SU-DHL-6 (cell line): ENCODE data around the gene IPO8.
"Not testable (repeated sequence)": the region's sequence is repeated elsewhere in the genome, so short reads cannot be mapped to it uniquely, and the experiment has no call there.

Experiments used
- H2AFZ ChIP-seq: fragments of 200-600 bp; sonication (generic); 2 replicates; pipeline ENCODE4 v1.6.1; 2014; ENCODE audit warnings: low read depth, mild to moderate bottlenecking, moderate library complexity, mixed read lengths, antibody characterized with exemption, low read length; ENCODE audit not compliant: severe bottlenecking
- H3F3A ChIP-seq: fragments of 200-600 bp; shearing (Covaris generic); 2 replicates; pipeline ENCODE4 v1.6.0; 2016; ENCODE audit warnings: antibody characterized with exemption, mild to moderate bottlenecking; ENCODE audit not compliant: insufficient read depth
- H3K27ac ChIP-seq: fragments of 200-600 bp; sonication (generic); 2 replicates; pipeline ENCODE4 v1.5.1; 2016; ENCODE audit warnings: low read depth, mild to moderate bottlenecking, low read length, moderate library complexity, mixed read lengths
- H3K27me3 ChIP-seq: fragments of 200-600 bp; sonication (generic), shearing (Covaris generic); 2 replicates; pipeline ENCODE4 v1.6.0; 2014; ENCODE audit warnings: mild to moderate bottlenecking, low read length
- H3K36me3 ChIP-seq: fragments of 200-600 bp; sonication (generic); 2 replicates; pipeline ENCODE4 v1.6.1; 2014; ENCODE audit warnings: mild to moderate bottlenecking, low read length, mixed read lengths
- H3K4me2 ChIP-seq: fragments of 300-600, 200-600 bp; shearing (Covaris generic), sonication (generic); 2 replicates; pipeline ENCODE4 v1.6.0; 2014; ENCODE audit warnings: low read length, low read depth, mild to moderate bottlenecking; ENCODE audit not compliant: poor library complexity, severe bottlenecking
- H3K4me3 ChIP-seq: fragments of 200-600 bp; sonication (generic); 2 replicates; pipeline ENCODE4 v1.5.1; 2014; ENCODE audit warnings: antibody characterized with exemption, low read length, mild to moderate bottlenecking, mixed read lengths; ENCODE audit not compliant: insufficient read depth, poor library complexity, severe bottlenecking
- H3K79me2 ChIP-seq: fragments of 200-600 bp; sonication (generic); 2 replicates; pipeline ENCODE4 v1.6.1; 2014; ENCODE audit warnings: mild to moderate bottlenecking, low read length, moderate library complexity; ENCODE audit not compliant: insufficient read depth
- H3K9ac ChIP-seq: fragments of 200-600 bp; sonication (generic); 2 replicates; pipeline ENCODE4 v1.7.0; 2014; ENCODE audit warnings: mild to moderate bottlenecking, low read length
- H3K9me2 ChIP-seq: fragments of 200-600 bp; sonication (generic); replicated peaks from 2 replicates; pipeline ENCODE4 v1.6.1; 2014; ENCODE audit warnings: low read length; ENCODE audit not compliant: insufficient read depth
- H3K9me3 ChIP-seq: fragments of 200-600 bp; sonication (generic); 2 replicates; pipeline ENCODE4 v1.6.1; 2014; ENCODE audit warnings: low read length, mixed read lengths; ENCODE audit not compliant: insufficient read depth
- H4K20me1 ChIP-seq: fragments of 200-600 bp; sonication (generic); 2 replicates; pipeline ENCODE4 v1.6.1; 2014; ENCODE audit warnings: low read depth, mild to moderate bottlenecking, antibody characterized with exemption, low read length, moderate library complexity, mixed read lengths
- EZH2phosphoT487 ChIP-seq: fragments of 200-600 bp; sonication (generic), shearing (Covaris generic); conservative IDR thresholded peaks from 2 replicates; pipeline ENCODE4 v1.6.1; 2018; ENCODE audit warnings: mild to moderate bottlenecking, antibody characterized with exemption, low read length, moderate library complexity, mixed read lengths
- TF ChIP-seq, protein P1 (sequence below): fragments of 200-600 bp; sonication (generic); IDR thresholded peaks from one replicate; pipeline ENCODE4 v1.5.1; 2017; ENCODE audit warnings: antibody characterized with exemption, mild to moderate bottlenecking, low read length, moderate library complexity; ENCODE audit not compliant: insufficient read depth, poor library complexity, severe bottlenecking

IPO8 gene

DNA sequence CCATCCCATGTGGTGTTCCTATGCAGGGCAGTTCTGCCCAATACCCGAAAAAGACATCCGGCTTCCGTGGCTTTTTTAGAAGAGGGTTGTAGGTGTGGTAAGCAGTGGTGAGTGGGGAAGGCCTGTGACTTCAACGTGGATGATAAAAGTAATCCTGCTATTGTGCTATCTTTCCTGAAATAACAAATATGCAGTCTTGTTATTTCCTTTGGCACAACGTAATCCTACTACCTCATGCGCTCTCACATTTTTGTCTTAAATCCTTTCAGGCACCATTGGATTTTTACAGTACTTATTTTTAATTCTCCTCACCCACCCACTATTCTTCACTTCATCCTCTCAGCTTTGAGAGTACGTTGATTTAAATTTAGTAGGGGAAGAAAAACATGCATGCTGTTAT lies 96.8 kb downstream of the IPO8 start:
- no peak for TF ChIP-seq EZH2phosphoT487
- TF ChIP-seq, protein P1, sequence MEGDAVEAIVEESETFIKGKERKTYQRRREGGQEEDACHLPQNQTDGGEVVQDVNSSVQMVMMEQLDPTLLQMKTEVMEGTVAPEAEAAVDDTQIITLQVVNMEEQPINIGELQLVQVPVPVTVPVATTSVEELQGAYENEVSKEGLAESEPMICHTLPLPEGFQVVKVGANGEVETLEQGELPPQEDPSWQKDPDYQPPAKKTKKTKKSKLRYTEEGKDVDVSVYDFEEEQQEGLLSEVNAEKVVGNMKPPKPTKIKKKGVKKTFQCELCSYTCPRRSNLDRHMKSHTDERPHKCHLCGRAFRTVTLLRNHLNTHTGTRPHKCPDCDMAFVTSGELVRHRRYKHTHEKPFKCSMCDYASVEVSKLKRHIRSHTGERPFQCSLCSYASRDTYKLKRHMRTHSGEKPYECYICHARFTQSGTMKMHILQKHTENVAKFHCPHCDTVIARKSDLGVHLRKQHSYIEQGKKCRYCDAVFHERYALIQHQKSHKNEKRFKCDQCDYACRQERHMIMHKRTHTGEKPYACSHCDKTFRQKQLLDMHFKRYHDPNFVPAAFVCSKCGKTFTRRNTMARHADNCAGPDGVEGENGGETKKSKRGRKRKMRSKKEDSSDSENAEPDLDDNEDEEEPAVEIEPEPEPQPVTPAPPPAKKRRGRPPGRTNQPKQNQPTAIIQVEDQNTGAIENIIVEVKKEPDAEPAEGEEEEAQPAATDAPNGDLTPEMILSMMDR: no peak

DNA sequence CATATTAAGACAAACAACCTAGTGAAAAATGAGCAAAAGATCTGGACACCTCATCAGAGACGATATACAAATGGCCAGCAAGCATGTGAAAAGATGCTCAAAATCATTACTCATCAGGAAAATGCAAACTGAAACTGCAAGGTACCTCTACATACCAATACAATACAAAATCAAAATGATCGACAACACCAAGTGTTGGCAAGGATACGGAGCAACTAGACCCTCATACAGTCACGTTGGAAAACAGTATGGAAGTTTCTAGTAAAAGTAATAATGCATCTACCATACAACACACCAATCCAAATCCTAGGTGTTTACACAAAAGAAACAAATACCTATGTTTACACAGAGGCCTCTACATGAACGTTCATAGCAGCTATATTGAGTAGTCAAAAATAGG lies 99.9 kb downstream of the IPO8 start:
- no peaks in the 10 kb centered on the region for H3K27me3 ChIP-seq
- H3K4me3 ChIP-seq: no peak overlapping the region
- H3K36me3 ChIP-seq: no peaks in the 10 kb centered on the region
- TF ChIP-seq, protein P1: no peak
- no peak for TF ChIP-seq EZH2phosphoT487
- no peaks in the 10 kb centered on the region; the same call in 1 of the 2 replicates for H3K9me2 ChIP-seq
- no peak overlapping the region for H3K27ac ChIP-seq
- no peaks in the 10 kb centered on the region for H4K20me1 ChIP-seq
- no peaks in the 10 kb centered on the region for H3K79me2 ChIP-seq
- H3F3A ChIP-seq: no peaks in the 10 kb centered on the region
- no peak overlapping the region for H3K9ac ChIP-seq
- H3K9me3 ChIP-seq: no peaks in the 10 kb centered on the region
- no peak overlapping the region for H3K4me2 ChIP-seq
- H2AFZ ChIP-seq: no peak overlapping the region

More for the DNA sequence above, 96.8 kb downstream of the IPO8 start:
- H3K27ac ChIP-seq: no peak overlapping the region
- H3K79me2 ChIP-seq: no peaks in the 10 kb centered on the region
- H3K4me3 ChIP-seq: no peak overlapping the region
- no peaks in the 10 kb centered on the region for H4K20me1 ChIP-seq
- H3K9me2 ChIP-seq: no peaks in the 10 kb centered on the region; the same call in 1 of the 2 replicates
- no peaks in the 10 kb centered on the region for H3F3A ChIP-seq
- no peaks in the 10 kb centered on the region for H3K9me3 ChIP-seq
- H3K4me2 ChIP-seq: no peak overlapping the region
- no peak overlapping the region for H2AFZ ChIP-seq
- no peaks in the 10 kb centered on the region for H3K36me3 ChIP-seq
- H3K9ac ChIP-seq: no peak overlapping the region
- no peaks in the 10 kb centered on the region for H3K27me3 ChIP-seq

DNA sequence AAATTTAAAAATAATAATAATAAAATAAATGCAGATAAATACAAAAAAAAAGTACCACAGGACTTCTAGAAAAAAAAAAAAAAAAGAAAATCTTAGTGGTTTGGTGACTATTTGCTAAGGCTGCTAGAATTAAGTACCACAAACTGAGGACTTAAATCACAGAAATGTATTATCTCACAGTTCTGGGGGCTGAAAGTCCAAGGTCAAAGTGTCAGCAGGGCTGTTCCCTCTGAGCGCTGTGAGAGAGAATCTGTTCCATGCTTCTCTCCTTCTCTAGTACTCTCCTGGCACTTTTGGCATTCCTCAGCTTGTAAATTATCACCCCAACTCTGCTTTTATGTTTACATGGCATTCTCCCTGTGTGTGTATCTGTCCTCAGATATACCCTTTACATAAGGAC lies 101.2 kb downstream of the IPO8 start:
- Histone ChIP-seq H3K9ac (no peak overlapping the region), H3K9me3 (no peaks in the 10 kb centered on the region), H3K36me3 (no peaks in the 10 kb centered on the region), H3K9me2 (no peaks in the 10 kb centered on the region; the same call in 1 of the 2 replicates), H4K20me1 (no peaks in the 10 kb centered on the region), H3K4me2 (no peak overlapping the region), H3K27me3 (no peaks in the 10 kb centered on the region), H3K27ac (no peak overlapping the region), H3K4me3 (no peak overlapping the region), H3K79me2 (no peaks in the 10 kb centered on the region), H3F3A (no peaks in the 10 kb centered on the region), H2AFZ (no peak overlapping the region)
- TF ChIP-seq, protein P1: no peak
- no peak for TF ChIP-seq EZH2phosphoT487

DNA sequence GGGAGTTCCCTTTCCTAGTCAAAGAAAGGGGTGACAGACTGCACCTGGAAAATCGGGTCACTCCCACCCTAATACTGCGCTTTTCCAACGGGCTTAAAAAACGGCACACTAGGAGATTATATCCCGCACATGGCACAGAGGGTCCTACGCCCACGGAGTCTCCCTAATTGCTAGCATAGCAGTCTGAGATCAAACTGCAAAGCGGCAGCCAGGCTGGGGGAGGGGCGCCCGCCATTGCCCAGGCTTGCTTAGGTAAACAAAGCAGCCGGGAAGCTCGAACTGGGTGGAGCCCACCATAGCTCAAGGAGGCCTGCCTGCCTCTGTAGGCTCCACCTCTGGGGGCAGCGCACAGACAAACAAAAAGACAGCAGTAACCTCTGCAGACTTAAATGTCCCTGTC lies 107.1 kb downstream of the IPO8 start:
- not testable (repeated sequence) for H3K4me2 ChIP-seq, H4K20me1 ChIP-seq, H3K4me3 ChIP-seq, H2AFZ ChIP-seq, H3K9me3 ChIP-seq, H3K36me3 ChIP-seq, H3K79me2 ChIP-seq, H3F3A ChIP-seq, H3K9ac ChIP-seq, H3K9me2 ChIP-seq, H3K27ac ChIP-seq, H3K27me3 ChIP-seq
